ENCODE results near the gene NEK5. TPM values are rescaled to one million over a fixed set of nuclear protein-coding genes. Genes with fewer than 3 reads are reported as not detected.

The NEK5 gene
- total and polyA plus RNA-seq, 2 of the 8 experiments (the other 6 are each of a cell fraction or from before 2014, with no cell fraction given), result 0.12 to 0.35 TPM

DNA sequence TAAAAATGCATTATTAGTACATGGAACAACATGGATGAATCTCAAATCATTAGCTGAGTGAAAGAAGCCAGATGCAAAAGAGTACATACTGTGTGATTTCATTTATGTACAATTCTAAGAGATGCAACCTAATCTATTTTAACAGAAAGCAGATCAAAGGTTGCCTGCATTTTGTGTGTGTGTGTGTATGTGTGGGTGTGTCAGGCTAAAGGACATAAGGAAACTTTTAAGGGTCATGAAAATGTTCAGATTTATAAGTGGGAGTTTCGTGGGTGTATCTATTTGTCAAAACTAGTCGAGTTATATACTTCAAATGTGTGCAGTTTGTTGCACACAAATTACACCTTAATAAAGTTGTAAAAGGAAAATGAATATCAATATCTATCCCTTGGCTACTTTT is 48.4 kb upstream of the NEK5 start:
- no peak overlapping the region for H2BK12ac ChIP-seq (ENCODE audit: low read depth, low read length)
- no peak overlapping the region for H3K18ac ChIP-seq (ENCODE audit: extremely low read depth, low read length)
- H3K36me3 ChIP-seq (ENCODE audit: control insufficient read depth in 2 of 4, insufficient read depth in 4 of 4, low read length in 3 of 4), result peaks cover 3 to 40% (median 5%) of the 10 kb centered on the region in 4 experiments; a peak in 7 of 8 replicates
- H2BK20ac ChIP-seq (ENCODE audit: low read length), result no peak overlapping the region
- H3K27ac ChIP-seq (ENCODE audit: low read depth, low read length), result no peak overlapping the region
- FAIRE-seq (no peak), DNase-seq (ENCODE audit: low read depth in 1 of 2, low spot score in 2 of 2) (no peak)
- no peak overlapping the region for H3K23ac ChIP-seq (ENCODE audit: insufficient read length)
- no peak overlapping the region for H2BK15ac ChIP-seq (ENCODE audit: low read length)
- no peak overlapping the region for H4K91ac ChIP-seq (replicated peaks; ENCODE audit: insufficient read length, low read length)
- ChIA-PET POLR2A (ENCODE audit: partially characterized antibody) (no interaction called here), CTCF (ENCODE audit: partially characterized antibody) (no interaction called here)
- no peaks in the 10 kb centered on the region for H4K20me1 ChIP-seq (replicated peaks in 1 of 2; ENCODE audit: control insufficient read depth in 1 of 2, insufficient read depth in 2 of 2, low read length in 2 of 2)
- H3K9ac ChIP-seq (replicated peaks in 1 of 4; ENCODE audit: extremely low read depth in 1 of 4, low read depth in 3 of 4, low read length in 3 of 4), result no peak overlapping the region
- no peak overlapping the region for H3K56ac ChIP-seq (replicated peaks; ENCODE audit: insufficient read length, low read depth, low read length)
- H3K27me3 ChIP-seq (replicated peaks in 1 of 4; ENCODE audit: control insufficient read depth in 3 of 4, extremely low read depth in 1 of 4, insufficient read depth in 3 of 4, low read length in 3 of 4), result no peaks in the 10 kb centered on the region
- H3K14ac ChIP-seq (ENCODE audit: insufficient read length), result no peak overlapping the region
- WGBS, 2 experiments (ENCODE audit: extremely low coverage in 1 of 2, insufficient coverage in 1 of 2, insufficient read length in 1 of 2, insufficient replicate concordance in 2 of 2, low coverage in 1 of 2, low lambda C conversion rate in 2 of 2, missing lambda C conversion rate in 1 of 2), result 88% methylated on average over 2 of the region's 2 CpGs; no CpG with 5 or more reads in 1 of the 2 experiments
- no peak overlapping the region for H4K8ac ChIP-seq (ENCODE audit: extremely low read depth, insufficient read depth, low read length)
- H3K4me1 ChIP-seq (replicated peaks in 1 of 4; ENCODE audit: control insufficient read depth in 3 of 4, insufficient read depth in 4 of 4, low read length in 3 of 4), result no peaks in the 10 kb centered on the region
- H3K23me2 ChIP-seq (ENCODE audit: low read depth, low read length), result no peaks in the 10 kb centered on the region
- no peaks in the 10 kb centered on the region for H3K79me1 ChIP-seq (ENCODE audit: low read depth, low read length)
- no peak overlapping the region for H2AK5ac ChIP-seq (ENCODE audit: low read depth, low read length)
- no peak overlapping the region for H3K4me2 ChIP-seq (ENCODE audit: insufficient read depth in 1 of 2, low read depth in 2 of 2, low read length in 2 of 2)
- H3K4ac ChIP-seq (replicated peaks; ENCODE audit: insufficient read length, low read depth, low read length), result no peak overlapping the region
- H3K4me3 ChIP-seq (ENCODE audit: extremely low read depth in 1 of 4, insufficient read depth in 2 of 4, low read depth in 3 of 4, low read length in 4 of 4), result no peak overlapping the region
- no peak overlapping the region for H4K5ac ChIP-seq (ENCODE audit: insufficient read length, low read depth, low read length)
- H2AFZ ChIP-seq (ENCODE audit: low read length), result no peak overlapping the region
- TF ChIP-seq RFX5 (IDR thresholded peaks at IDR 0.05; ENCODE audit: borderline replicate concordance, low read depth, low read length), result no peak
- no peak for TF ChIP-seq KDM1A (IDR thresholded peaks at IDR 0.05; ENCODE audit: borderline replicate concordance, low read length)
- no peak for TF ChIP-seq RAD21 (IDR thresholded peaks at IDR 0.05 in 1 of 2, conservative IDR thresholded peaks at IDR 0.05 in 1 of 2; ENCODE audit: low read depth in 2 of 2, low read length in 2 of 2)
- TF ChIP-seq CEBPB (IDR thresholded peaks at IDR 0.05; ENCODE audit: low read depth, low read length), result no peak
- no peak overlapping the region for H2BK120ac ChIP-seq (replicated peaks; ENCODE audit: low read depth, low read length)
- H2BK5ac ChIP-seq (ENCODE audit: low read depth, low read length), result no peak overlapping the region
- no peaks in the 10 kb centered on the region for H3K9me3 ChIP-seq (ENCODE audit: insufficient read depth in 2 of 2, low read depth in 1 of 2, low read length in 1 of 2)
- no peaks in the 10 kb centered on the region for H3K79me2 ChIP-seq (ENCODE audit: control insufficient read depth in 1 of 2, insufficient read depth in 2 of 2, low read length in 2 of 2)

Measured in H1 (cell line).